IPS-NIHi7 (cell line): ENCODE data around the gene SPNS2.
A peak's percentile ranks its signal among the peaks of the same experiment; 100 is the strongest.
"Not testable (repeated sequence)": the region's sequence is repeated elsewhere in the genome, so short reads cannot be mapped to it uniquely, and the experiment has no call there.

ENCODE experiments used
- DNase-seq: peaks from one replicate; pipeline ENCODE4 v3.0.0; 2012; ENCODE audit warnings: mixed read lengths; ENCODE audit errors: extremely low spot score

Gene SPNS2

GRCh38 chr17:4566785-4567184 lies 68.1 kb downstream of the SPNS2 start:
- peak; percentile 88 for DNase-seq

- no peak for DNase-seq
Measured at GRCh38 chr17:4569591-4569990, 70.9 kb downstream of the SPNS2 start.

DNA sequence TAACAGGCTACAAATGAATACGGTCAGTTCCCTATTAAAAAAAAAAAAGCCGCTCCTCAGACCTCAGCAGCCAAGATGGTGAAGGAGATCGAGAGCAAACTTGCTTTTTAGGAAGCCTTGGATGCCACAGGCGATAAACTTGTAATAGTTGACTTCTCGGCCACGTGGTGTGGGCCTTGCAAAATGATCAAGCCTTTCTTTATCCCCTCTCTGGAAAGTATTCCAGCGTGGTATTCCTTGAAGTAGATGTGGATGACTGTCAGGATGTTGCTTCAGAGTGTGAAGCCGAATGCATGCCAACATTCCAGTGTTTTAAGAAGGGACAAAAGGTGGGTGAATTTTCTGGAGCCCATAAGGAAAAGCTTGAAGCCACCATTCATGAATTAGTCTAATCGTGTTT lies 73.5 kb downstream of the SPNS2 start:
- no peak for DNase-seq

DNA sequence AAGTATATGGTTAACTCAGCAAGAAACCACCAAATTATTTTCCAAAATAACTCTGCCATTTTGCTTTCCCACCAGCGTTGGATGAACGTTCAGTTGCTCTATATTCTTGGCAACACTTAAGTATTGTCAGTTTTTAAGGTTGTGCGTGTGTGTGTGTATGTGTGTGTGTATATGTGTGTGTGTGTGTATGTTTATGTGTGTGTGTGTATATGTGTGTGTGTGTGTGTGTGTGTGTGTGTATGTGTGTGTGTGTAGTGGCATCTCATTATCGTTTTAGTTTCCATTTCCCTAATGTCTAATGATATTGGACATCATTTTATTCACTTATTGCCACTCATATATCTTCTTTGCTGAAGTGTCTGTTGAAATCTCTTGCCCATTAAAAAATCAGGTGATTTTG lies 74.4 kb downstream of the SPNS2 start:
- DNase-seq, result no peak

DNA sequence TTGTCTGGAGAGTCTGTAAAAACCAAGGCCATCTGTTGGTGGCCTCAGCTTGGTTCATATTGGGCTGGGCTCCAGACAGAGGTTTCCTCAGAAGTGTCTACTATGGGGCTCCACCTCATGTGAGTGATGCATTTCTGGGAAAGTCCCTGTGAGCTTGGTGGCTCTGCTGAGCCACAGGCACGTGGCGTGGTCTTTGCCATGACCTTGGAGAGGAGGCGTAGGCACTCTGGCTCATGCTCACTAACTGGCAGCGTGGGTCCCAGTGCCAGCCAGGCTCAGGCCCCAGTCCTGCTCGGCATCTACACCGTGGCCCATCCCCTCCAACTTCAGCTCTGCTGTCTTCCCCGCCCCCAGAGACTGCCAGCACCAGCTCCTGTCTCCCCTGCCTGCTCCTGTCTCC lies 75.0 kb downstream of the SPNS2 start:
- DNase-seq, result no peak

DNA sequence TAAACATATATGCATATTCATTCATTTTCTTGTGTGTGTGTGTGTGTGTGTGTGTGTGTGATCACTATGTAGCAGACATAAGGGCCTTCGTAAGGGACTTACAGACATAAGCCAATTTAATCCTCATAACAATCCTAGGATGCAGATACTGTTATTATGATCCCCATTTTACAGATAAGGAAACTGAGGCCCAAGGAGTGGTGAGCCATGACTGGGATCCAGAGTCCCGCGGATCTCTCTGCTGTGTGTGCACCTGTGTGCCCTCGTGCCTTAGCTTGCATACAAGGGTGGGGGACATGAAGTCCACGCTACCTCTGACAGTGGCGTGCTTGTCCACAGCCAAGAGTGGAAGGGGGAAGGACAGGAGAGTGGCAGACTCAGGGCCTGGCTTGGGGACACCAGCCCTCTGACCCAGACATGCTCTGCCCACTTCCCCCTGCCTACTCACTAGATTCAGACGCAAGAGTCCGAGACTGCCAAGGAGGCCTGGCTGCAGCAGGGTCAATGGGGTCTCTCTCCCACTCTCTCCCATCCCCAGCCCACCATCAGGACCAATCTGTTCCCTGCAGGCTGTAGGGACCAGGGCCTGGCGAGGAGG lies 75.9 kb downstream of the SPNS2 start:
- DNase-seq, result no peak

GRCh38 chr17:4576161-4576558 lies 77.5 kb downstream of the SPNS2 start:
- no peak for DNase-seq

DNA sequence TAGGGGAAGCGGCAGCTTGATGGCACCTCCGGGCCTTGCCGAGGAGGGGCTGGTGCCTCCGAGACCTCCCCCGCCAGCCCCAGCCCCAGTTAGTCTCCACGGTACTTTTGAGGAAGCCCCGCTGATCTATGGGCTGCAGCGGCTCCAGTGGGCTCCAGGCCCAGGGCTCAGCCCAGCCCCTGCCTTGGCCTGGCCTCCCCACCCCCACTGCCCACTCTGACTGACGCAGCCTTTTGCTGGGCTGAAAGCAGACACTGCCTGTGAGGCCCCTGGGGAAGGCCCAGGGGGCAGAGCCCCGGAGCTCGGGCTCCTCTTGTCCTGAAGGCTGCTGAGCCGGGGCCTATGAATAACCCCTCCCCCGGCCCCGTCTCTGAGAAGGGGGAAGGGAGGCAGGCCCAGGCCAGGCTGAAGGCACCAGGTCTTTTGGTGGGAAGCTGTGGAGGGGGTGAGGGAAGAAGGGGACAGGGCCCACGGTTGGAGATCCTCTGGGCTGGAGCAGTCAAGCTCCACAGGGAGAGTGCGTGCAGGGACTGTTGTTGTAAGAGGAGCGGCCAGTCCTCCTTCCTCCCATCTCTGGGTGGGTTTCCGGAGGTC lies 78.1 kb downstream of the SPNS2 start:
- DNase-seq, result peak; percentile 86

DNA sequence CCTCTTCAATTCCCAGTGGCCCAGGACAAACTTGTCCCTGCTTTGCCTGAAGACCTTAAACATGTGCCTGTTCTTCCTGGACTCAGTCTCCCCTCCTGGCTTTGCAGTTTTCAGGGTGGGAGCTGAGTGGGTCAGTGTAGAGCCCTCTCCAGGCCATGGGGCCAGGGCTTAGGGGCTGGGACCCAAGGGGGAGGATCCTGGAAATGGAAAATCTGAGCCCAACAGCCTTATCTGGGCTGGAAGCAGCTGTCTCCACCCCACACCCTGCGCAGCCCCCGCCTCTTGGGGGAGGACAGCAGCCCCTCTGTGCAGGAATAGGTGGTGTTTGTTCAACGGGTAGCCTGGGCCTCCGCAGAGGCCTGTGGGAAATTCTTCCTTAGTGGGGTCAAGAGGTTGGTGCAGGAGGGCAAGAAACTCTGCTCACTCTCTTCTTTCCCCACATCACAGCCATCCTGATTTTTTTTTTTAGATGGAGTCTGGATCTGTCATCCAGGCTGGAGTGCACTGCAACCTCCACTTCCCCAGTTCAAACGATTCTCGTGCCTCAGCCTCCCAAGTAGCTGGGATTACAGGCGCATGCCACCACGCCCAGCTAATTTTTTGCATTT lies 78.8 kb downstream of the SPNS2 start:
- no peak for DNase-seq

DNA sequence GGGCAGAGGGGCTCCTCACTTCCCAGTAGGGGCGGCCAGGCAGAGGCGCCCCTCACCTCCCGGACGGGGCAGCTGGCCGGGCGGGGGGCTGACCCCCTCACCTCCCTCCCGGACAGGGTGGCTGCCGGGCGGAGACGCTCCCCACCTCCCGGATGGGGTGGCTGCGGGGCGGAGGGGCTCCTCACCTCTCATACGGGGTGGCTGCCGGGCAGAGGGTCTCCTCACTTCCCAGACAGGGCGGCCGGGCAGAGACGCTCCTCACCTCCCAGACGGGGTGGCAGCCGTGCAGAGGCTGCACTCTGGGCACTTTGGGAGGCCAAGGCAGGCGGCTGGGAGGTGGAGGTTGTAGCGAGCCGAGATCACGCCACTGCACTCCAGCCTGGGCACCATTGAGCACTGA lies 79.7 kb downstream of the SPNS2 start:
- not testable (repeated sequence) for DNase-seq

- no peak for DNase-seq
Measured at GRCh38 chr17:4579678-4580077, 81.0 kb downstream of the SPNS2 start.

- no peak for DNase-seq
Measured at GRCh38 chr17:4580291-4580690, 81.6 kb downstream of the SPNS2 start.

GRCh38 chr17:4582101-4582501 lies 83.4 kb downstream of the SPNS2 start:
- DNase-seq, result no peak

DNA sequence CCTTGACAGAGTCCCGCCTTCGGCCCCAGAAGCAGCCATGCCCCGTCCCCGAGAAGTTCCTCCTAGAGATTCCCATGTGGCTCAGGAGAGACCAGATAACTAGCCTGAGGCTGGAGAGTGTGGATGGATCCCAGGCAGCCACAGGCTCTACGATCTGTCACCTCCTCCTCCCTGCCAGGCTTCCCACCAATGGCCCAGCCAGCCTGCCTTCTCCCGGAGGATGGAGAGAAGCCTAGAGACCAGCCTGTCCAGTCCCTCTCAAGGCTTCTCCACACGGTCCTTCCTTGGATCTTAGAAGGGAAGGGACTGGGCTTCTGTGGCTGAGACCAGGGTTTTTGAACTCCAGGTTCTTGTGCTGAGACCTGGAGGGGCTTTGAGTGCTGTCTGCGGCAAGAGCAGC lies 84.0 kb downstream of the SPNS2 start:
- no peak for DNase-seq

- no peak for DNase-seq
Measured at GRCh38 chr17:4583206-4583605, 84.5 kb downstream of the SPNS2 start.

DNA sequence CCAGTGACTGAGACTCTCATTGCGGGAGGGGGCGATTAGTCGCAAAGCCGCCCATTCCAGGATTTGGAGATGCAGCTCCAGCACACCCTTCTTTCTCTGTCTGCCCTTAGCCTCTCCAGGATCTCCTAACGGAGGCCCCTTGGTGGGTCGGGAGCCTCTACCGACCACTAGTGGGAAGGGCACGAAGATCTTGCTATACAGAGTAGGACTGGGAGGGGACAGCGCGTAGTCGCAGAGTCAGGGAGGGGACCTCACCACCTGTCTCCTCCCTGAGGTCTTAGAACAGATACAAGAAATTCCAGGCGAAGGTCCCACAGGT lies 85.1 kb downstream of the SPNS2 start:
- peak; percentile 54 for DNase-seq

DNA sequence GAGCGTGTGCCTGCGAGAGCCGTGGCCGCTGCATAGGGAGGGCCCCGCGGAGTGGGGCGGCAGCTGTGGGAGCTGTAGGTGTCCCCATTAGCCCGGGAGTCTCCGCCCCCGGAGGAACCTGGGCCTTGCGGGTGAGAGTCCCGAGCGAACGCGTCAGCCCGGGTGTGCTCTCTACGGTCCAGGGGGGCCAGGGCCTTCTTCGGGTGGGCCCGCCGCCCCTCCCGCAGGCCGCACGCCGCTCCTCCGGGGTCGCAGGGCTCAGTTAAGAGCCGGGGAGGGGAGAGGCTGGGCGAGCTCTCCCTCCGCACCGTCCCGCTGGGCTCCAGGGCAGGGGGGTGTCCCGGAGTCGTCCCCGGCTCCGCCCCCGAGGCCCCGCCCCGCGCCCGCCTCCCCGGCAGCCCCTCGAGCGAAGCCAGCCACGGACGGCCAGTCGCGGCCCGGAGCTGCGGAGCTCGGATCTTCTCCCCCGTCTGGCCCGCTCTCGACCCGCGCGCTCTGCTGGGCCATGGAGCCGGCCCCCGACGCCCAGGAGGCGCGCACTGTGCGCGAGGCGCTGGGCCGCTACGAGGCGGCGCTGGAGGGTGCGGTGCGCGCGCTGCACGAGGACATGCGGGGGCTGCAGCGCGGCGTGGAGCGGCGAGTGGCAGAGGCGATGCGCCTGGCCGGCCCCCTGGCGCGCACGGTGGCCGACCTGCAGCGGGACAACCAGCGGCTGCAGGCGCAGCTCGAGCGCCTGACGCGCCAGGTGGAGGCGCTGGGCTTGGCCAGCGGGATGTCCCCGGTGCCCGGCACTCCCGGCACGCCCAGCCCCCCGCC lies 85.6 kb downstream of the SPNS2 start, which contains the start of gene SMTNL2:
Gene SMTNL2 (plus strand): TSS at position 429 of the 816 bp plus-strand sequence. CDS start 77 bp downstream, at position 506.
- peak; percentile 67 for DNase-seq

- DNase-seq, result no peak
Measured at GRCh38 chr17:4584917-4585637, 86.4 kb downstream of the SPNS2 start.

- no peak for DNase-seq
Measured at GRCh38 chr17:4585638-4585994, 86.9 kb downstream of the SPNS2 start.

DNA sequence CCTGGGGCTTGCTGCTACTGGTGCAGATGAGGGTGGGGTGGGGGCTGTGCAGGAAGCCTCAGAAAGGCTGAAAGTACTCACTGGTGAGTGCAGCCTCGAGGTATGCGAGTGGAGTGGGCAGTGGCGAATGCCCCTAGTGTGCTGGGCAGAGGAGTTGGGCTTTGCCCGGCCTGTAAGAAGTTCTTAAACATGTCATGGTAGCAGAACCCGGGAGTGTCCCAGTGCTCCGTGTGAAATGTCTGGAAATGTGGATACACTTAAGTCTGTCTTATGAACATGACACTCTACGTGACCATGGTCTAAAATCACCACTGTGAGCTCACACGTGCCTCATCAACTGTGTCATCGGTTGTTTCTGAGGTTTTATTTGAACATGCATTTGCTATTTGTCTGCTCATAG lies 87.4 kb downstream of the SPNS2 start:
- DNase-seq, result no peak

- no peak for DNase-seq
Measured at GRCh38 chr17:4587195-4587594, 88.5 kb downstream of the SPNS2 start.

- no peak for DNase-seq
Measured at GRCh38 chr17:4587803-4588202, 89.1 kb downstream of the SPNS2 start.
